WI38 (cell line): ENCODE data around the gene TRMT2B.

Experiments
- H3K4me3 ChIP-seq: 2 replicates; pipeline ENCODE4 v1.5.1; 2011; ENCODE audit warnings: low read depth, mild to moderate bottlenecking, control low read depth, low read length
- CTCF ChIP-seq: IDR thresholded peaks from 2 replicates; pipeline ENCODE4 v1.5.1; 2012; ENCODE audit warnings: low read depth, mild to moderate bottlenecking, control low read depth, low read length

The TRMT2B gene

GRCh38 chrX:101051549-101052302 is at the start of gene TRMT2B:
TRMT2B (minus strand) TSS chrX:101052111; CDS start chrX:101042289, 9,822 bp downstream.
- TF ChIP-seq CTCF, result no peak
- H3K4me3 ChIP-seq, result peak within 1 kb of the TSS; percentile 55

- no peak for TF ChIP-seq CTCF
Measured at GRCh38 chrX:101097546-101098453, 45.9 kb upstream of the TRMT2B start, which contains the start of gene CENPI. CENPI (plus strand) TSS chrX:101098204; CDS start chrX:101101071, 2,867 bp downstream.

GRCh38 chrX:101091817-101092216 is 39.9 kb upstream of the TRMT2B start:
- no peak for TF ChIP-seq CTCF
- H3K4me3 ChIP-seq, result no peak overlapping the region

More at GRCh38 chrX:101097546-101098453, 45.9 kb upstream of the TRMT2B start, which contains the start of gene CENPI:
- H3K4me3 ChIP-seq, result peak within 1 kb of the TSS; percentile 59

- H3K4me3 ChIP-seq, result no peak overlapping the region
- no peak for TF ChIP-seq CTCF
Measured at GRCh38 chrX:101081231-101081630, 29.3 kb upstream of the TRMT2B start.

- no peak for TF ChIP-seq CTCF
- peak overlapping the region; percentile 61 for H3K4me3 ChIP-seq
Measured at GRCh38 chrX:101080326-101081124, 28.6 kb upstream of the TRMT2B start.

GRCh38 chrX:101079736-101080270 is 27.9 kb upstream of the TRMT2B start:
- H3K4me3 ChIP-seq, result peak overlapping the region; percentile 61
- no peak for TF ChIP-seq CTCF
